Glutamatergic neuron (in vitro differentiated cells): ENCODE data around the gene ACBD3. TPM values are rescaled to one million over a fixed set of nuclear protein-coding genes. Genes with fewer than 3 reads are reported as not detected.

ENCODE experiments used
- DNase-seq: peaks from one replicate; pipeline ENCODE4 v3.0.0; 2022
- H3K27ac Mint-ChIP-seq: one replicate; pipeline ENCODE4 v1.8.0; 2020; ENCODE audit warnings: mild to moderate bottlenecking, mixed read lengths, inconsistent platforms; ENCODE audit not compliant: unreplicated experiment
- H3K27me3 Mint-ChIP-seq: one replicate; pipeline ENCODE4 v1.8.0; 2020; ENCODE audit warnings: mild to moderate bottlenecking, moderate library complexity, mixed read lengths, inconsistent platforms; ENCODE audit not compliant: unreplicated experiment
- H3K36me3 Mint-ChIP-seq: one replicate; pipeline ENCODE4 v1.8.0; 2020; ENCODE audit warnings: mild to moderate bottlenecking, mixed read lengths, inconsistent platforms; ENCODE audit not compliant: unreplicated experiment
- H3K4me1 Mint-ChIP-seq: one replicate; pipeline ENCODE4 v1.8.0; 2020; ENCODE audit warnings: mild to moderate bottlenecking, low read depth, mixed read lengths, inconsistent platforms; ENCODE audit not compliant: unreplicated experiment
- H3K4me3 Mint-ChIP-seq: one replicate; pipeline ENCODE4 v1.8.0; 2020; ENCODE audit warnings: mild to moderate bottlenecking, mixed read lengths, inconsistent platforms; ENCODE audit not compliant: unreplicated experiment
- H3K9me3 Mint-ChIP-seq: one replicate; pipeline ENCODE4 v1.8.0; 2020; ENCODE audit warnings: mild to moderate bottlenecking, moderate library complexity, mixed read lengths, inconsistent platforms; ENCODE audit not compliant: unreplicated experiment
- CTCF ChIP-seq: fragments of 200-600 bp; sonication (generic); IDR thresholded peaks from one replicate; pipeline ENCODE4 v1.5.0; 2021; ENCODE audit not compliant: partially characterized antibody, unreplicated experiment
- total RNA-seq: library from RNA; stranded (reverse); fragmentation: NEBNext Ultra II Directional; extraction: Animal tissue kit (Norgen Biotek cat#: 25700); gene quantifications from one replicate; pipeline ENCODE4 v1.2.1, GENCODE V29; 2021; ENCODE audit not compliant: unreplicated experiment

The ACBD3 gene
- total RNA-seq, 1 donor from 2014 or later: 33.7 TPM

GRCh38 chr1:226108935-226109828 lies 77.4 kb downstream of the ACBD3 start:
- Mint-ChIP-seq H3K36me3 (peaks cover 5% of the 10 kb centered on the region), H3K27me3 (peaks cover 10% of the 10 kb centered on the region), H3K4me3 (peak overlapping the region; percentile 93), H3K4me1 (peaks cover 33% of the 10 kb centered on the region), H3K27ac (peak overlapping the region; percentile 98), H3K9me3 (peaks cover 14% of the 10 kb centered on the region)
- no peak for DNase-seq
- TF ChIP-seq CTCF: no peak

- no peak for DNase-seq
- TF ChIP-seq CTCF: no peak
- H3K27ac Mint-ChIP-seq: no peak overlapping the region
Observed at GRCh38 chr1:226107471-226108460, 78.8 kb downstream of the ACBD3 start.

GRCh38 chr1:226104671-226105121 lies 81.8 kb downstream of the ACBD3 start:
- TF ChIP-seq CTCF: no peak
- H3K4me3 Mint-ChIP-seq: no peak overlapping the region
- H3K4me1 Mint-ChIP-seq: peaks cover 25% of the 10 kb centered on the region
- DNase-seq: no peak
- peaks cover 9% of the 10 kb centered on the region for H3K9me3 Mint-ChIP-seq
- H3K27ac Mint-ChIP-seq: no peak overlapping the region
- peaks cover 6% of the 10 kb centered on the region for H3K27me3 Mint-ChIP-seq
- peaks cover 5% of the 10 kb centered on the region for H3K36me3 Mint-ChIP-seq

More at GRCh38 chr1:226107471-226108460, 78.8 kb downstream of the ACBD3 start:
- peaks cover 10% of the 10 kb centered on the region for H3K27me3 Mint-ChIP-seq
- peak overlapping the region; percentile 28 for H3K4me3 Mint-ChIP-seq
- peaks cover 33% of the 10 kb centered on the region for H3K4me1 Mint-ChIP-seq
- peaks cover 5% of the 10 kb centered on the region for H3K36me3 Mint-ChIP-seq
- H3K9me3 Mint-ChIP-seq: peaks cover 14% of the 10 kb centered on the region

GRCh38 chr1:226100436-226101391 lies 85.8 kb downstream of the ACBD3 start:
- Mint-ChIP-seq H3K27me3 (peaks cover 1% of the 10 kb centered on the region), H3K27ac (no peak overlapping the region), H3K4me3 (peak overlapping the region; percentile 83), H3K4me1 (peaks cover 11% of the 10 kb centered on the region), H3K36me3 (peaks cover 5% of the 10 kb centered on the region), H3K9me3 (peaks cover 7% of the 10 kb centered on the region)
- peak; percentile 59 for DNase-seq
- TF ChIP-seq CTCF: no peak
